HG03460 (cell line): ENCODE measurements around the gene CIC.

ENCODE experiments used
- ATAC-seq: cut with Tn5 transposase; IDR thresholded peaks from one replicate; pipeline ENCODE4 v1.9.1; 2021; ENCODE audit not compliant: unreplicated experiment

CIC gene

DNA sequence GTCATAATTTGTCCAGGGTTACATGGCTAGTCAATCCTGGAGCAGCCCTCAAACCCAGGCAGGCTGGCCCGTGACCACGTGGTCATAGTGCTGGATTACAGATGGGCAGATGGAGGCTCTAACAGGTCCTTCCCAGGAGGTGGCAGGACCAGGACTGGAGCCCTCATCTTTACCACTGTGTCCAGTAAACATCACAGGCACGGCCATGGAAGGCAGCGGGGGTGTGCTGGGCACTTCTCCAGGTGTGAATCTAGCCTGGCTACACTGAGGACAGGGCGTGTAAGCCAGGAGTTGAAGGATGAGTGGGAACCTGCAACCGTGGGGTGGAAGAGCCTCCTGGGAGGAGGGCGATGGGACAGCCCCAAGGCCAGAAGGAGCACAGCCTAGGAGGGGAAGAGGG, 6.1 kb downstream of the CIC start:
- ATAC-seq = no peak

DNA sequence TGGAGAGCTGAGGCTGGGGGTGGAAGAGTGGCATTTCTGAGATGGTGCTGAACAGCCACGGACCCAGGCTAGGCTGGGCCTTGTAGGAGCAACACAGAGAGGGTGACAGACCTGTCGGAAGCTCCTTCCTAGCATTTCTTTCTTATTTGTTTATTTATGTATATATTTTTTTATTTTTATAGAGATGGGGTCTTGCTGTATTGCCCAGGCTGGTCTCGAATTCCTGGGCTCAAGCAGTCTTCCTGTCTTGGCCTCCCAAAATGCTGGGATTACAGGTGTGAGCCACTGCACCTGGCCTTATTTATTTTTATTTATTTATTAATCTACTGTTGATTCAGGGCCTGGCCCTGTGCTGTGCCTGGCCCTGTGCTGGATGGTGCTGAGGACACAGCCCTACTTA, 6.5 kb downstream of the CIC start:
- ATAC-seq = no peak

- ATAC-seq = no peak
These were observed 7.2 kb downstream of the CIC start for GRCh38 chr19:42276284-42276683.

GRCh38 chr19:42276821-42277220, 7.8 kb downstream of the CIC start:
- no peak for ATAC-seq

DNA sequence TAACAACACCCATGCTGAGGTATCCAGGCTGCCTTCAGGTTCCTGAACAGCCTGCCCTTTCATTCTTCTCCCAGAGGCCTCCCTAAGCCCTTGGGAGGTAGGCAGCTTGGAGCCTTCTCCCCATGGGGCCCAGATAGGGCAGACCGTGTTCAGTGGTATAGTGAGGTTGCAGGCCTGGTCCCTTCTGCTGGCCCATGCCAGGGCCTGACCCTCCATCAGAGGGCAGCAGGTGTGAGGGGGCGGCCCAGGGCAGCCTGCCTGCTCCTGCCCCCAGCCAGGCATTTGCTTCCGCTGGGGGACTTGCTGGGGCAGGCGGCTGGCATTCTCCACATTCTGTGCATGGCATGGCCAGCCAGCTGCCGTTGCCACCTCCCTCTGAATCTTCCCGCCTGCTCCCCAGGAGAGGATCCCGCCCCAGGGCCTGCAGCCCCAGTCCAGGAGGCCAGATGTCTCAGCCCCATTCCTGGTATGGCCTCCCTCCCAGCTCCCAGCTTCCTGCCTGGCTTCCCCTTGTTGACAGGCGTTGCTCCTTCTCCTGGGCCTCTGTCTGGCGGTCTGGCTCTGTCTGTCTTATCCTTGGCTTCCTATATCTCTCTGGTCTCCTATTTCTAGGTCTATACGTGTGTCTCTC, 8.9 kb downstream of the CIC start:
- no peak for ATAC-seq

DNA sequence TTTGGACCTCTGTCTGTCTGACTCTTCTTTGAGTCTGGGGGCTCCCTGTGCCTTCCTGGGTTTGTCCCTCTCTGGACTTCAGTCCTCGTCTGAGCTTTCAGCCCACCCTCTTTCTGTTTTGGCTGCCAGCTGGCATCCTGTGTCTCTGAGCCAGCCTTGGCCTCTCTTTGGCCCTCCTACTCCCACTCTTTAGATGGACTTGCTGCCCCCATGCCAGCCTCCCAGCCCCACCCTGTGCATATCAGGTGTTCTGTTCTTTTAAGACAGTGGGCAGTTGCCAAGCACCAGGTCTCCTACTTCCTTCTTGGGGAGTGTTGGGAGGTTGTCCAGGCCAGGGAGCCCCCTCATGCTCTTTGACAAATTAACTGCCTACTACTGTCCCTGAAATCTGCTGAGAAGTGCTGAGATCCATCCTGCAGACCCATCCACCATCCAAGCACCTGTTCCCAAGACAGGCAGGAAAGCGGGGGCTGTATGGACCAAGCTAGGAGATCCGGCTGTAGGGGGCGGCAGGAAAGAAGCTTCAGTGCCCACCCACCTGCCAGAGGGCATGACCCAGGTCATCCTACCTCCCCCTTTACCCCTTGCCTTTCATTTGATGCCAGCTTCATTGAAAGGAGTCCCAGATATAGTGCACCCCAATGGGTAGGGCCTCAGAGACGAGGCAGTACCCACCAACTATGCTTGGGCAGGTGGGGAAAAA, 9.6 kb downstream of the CIC start:
- ATAC-seq = no peak

DNA sequence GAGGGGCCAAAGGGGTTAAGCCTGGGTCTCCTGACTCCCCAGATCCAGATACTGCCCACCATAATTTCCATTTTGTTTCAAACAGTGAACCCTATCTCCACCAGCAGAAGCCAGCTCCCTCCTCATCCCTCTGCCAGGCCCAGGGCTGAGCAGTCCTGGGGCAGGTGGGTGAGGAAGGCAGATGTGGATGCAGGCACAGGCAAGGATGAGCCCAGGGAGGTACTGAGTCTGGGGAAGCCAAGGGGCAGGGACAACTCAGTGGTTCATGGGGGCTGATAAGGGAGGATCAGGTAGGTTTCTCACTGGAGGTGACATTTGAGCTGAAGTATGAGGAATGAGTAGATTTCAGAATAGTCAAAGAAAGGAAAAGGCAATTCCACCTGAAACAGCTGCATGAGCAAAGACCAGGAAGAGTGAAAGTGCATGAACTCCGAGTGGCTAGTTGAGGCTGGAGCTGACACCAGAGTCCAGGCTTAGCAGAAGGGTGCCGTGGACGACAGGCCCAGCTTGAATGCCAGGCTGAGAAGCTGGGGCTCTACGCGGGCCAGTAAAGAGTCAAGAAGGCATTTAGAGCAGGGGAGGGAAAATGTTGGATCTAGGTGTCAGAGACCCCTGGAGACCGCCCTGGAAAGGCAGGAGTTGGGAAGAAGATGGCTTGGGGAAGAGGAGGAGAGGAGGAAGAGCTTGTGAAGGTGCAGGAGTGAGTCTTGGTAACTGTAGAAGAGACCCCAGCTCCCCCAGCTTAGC, 10.3 kb downstream of the CIC start:
- ATAC-seq = no peak

DNA sequence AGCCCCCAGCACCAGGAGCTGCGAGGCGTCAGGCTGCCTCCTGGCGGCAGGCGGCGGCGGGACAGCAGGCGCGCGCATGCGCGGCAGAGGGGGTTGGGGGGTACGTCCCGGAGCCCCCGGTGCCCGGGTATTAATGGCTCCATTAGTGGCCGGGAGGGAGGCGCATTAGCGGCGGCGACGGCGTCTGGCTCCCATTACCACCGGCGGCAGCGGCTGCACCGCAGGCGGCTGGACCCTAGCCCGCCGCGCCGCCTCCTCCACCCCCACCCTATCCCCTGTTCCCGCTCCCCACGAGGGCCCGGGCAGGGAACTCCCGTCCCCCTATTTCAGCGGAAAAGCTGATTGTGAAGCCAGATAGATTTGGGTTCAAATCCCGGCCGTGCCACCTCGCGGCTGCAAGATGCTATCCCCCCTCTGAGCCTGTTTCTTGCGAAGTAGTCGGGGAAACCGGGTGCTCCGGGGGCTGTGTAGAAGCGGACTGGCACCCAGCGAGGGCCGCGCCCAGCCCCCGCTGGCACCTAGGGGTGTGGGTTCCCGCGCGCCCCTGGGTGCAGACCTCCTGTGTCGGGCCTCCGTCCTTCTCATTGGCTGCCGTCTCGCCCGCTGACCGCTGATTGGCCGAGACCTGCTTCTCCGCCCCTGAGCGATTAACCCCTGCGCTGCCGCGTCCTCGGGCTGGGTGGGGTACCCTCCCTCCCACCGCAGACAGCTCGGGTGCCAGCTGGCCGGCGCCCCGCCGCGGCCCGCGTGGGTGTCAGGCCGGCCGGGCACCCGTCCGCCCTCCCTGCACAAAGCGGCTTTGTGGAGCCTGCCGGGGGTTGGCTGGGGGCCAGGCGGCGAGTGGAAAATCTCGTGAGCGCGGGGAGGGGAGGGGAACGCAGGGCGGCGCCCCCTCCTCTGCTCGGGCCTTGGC, 11.1 kb downstream of the CIC start:
- no peak for ATAC-seq

GRCh38 chr19:42280815-42281145, 11.7 kb downstream of the CIC start:
- ATAC-seq = no peak

DNA sequence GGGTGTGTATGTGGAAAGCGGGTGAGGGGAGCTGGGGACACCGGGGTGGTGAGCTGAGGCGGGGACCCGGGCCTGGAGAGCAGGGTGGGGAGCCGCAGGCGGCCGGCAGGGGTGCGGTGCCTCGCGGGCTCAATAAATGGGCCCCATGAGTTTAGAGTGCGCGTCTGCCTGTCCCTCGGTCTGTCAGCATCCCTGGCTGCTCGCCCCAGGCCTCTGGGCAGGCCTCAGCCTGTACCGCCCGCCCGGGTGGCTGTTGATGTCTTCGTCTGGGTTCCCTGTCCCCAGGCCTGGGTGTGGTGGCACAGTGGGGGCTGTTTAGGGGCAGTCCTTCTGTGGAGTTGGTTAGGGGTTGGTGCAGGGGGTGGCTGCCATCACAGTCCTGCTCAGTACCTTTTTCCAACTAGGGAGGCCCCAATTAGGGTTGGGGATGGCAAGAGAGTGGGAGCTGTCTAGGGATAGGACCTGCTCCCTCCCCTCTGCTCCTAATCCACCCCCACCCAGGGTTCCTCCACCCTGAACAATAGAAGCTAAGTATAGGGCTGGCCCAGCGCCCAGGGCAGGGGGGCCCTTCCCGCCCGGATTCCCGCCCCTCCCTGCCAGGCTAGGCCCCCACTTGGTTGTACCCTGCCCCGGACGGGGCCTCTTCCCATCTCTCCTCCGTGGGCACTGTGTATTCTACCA, 12.2 kb downstream of the CIC start:
- no peak for ATAC-seq

DNA sequence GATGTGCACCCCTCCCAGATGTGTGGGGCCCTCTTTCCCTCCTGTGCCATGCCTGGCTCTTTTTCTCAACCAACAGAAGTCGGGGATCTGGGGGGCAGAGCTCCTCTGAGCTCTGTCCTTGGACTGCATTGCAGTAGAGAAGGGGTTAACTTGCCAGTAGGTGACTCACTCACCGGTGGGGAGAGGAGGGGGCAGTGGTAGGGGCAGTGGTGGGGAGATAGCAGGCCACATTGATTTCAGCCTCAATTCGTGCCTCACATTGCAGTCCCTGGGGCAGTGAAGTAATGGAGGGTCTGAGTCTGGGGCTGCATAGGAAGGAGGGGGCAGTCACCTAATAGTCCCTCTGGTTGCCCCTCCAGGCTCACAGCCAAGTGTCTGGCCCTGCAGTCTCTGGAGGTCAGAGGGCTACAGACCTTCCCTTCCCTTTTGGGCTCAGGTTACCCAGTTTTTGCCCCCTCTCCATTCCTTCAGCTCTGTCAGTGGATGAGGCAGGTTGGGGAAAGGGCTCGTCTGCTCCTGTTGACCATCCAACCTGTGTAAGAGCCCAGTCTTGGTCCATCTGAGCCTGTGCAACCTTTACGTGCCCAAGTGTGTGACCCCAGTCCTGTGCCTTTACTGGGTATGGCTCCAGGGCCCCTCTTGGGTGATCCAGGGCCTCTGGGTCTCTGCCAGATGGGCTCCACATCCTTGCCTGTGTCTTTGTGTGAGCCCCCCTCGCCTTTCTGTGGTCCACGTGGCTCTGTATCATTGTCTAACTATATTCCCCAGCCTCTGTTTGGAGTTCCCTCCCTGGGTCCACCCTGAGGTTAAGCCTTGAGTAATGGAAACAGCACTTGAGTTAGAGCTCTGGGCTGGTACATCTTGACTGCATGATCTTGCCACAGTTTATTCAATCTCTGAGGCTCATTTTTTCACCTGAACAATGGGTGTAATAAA, 13.0 kb downstream of the CIC start:
- no peak for ATAC-seq

DNA sequence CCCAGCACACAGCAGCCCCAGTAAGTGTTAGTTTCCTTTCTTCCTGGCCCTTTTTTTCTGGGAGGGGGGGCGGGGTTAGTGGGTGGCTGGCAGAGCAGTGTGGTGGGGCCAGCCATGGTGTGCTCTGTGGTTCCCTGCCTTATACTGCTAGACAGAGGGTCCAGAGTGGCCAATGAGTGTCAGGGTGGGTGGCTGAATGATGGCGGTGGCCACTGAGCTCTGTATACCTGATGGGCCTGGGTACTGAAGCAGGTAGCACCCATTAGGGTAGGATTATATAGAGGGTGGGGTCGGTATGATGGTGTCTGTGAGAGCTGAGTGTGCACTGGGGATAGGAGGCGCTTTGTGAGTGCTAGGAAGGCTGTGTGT, 13.8 kb downstream of the CIC start:
- no peak for ATAC-seq

DNA sequence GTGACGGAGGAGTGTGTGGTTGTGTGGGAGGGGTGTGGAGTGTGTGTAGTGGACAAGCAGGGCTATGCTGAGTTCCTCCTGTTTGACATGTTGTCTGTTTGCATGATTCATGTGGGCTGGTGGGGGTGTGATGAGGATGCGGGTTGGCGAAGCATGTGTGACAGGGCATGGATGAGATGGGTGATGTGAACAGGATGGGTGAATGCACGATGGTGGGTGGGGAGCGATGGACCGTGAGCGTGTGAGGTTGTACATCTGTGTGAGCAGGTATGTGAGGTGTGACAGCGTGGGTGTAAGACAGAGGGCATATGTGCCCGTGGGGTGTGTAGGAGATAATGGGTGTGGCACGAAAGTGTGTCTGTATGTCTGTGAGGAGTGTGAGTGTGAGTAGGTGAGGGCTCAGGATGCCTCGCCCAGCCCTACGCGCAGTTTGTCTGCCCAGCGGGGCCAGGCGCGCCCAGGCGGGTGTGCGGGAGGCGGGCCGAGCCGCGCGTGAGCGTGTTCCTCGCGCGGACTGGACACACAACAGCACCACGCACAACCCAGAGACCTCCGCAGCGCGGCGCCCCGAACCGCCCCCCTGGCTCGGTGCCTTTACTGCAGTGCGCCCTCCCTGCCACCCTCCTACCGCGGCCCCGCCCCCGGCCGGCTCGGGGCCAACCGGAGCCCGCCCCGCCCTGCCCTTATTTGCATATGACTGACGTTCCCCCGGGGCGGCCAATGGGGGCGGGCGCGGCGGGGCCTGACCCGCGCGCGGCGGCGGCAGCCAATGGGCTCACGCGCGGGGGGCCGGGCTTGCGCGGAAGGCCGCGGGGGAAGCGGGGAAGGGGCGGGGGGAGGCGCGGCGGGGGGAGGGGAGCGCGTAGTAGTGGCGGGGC, 14.4 kb downstream of the CIC start:
- ATAC-seq = peak; percentile 36

DNA sequence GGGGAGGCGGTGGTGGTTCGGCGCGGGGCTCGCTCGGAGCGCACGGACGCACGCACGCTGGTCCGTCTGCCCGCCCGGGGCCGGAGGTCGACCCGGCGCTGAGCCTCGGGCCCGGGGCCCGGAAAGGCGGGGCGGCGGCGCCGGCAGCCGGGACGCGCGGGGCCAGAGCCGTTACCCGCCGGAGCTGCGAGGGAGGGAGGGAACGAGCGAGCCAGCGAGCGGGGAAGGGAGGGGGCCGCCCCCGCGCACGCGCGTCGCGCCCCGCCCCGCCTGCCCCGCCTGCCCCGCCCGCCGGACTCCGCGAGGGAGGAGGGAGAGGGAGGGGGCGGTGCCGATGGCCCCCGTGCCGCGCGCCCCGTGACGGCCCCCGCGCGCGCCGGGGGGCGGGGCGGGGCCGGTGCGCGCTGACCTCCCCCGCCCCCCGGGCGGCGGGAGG, 15.0 kb downstream of the CIC start:
- ATAC-seq = peak; percentile 23

DNA sequence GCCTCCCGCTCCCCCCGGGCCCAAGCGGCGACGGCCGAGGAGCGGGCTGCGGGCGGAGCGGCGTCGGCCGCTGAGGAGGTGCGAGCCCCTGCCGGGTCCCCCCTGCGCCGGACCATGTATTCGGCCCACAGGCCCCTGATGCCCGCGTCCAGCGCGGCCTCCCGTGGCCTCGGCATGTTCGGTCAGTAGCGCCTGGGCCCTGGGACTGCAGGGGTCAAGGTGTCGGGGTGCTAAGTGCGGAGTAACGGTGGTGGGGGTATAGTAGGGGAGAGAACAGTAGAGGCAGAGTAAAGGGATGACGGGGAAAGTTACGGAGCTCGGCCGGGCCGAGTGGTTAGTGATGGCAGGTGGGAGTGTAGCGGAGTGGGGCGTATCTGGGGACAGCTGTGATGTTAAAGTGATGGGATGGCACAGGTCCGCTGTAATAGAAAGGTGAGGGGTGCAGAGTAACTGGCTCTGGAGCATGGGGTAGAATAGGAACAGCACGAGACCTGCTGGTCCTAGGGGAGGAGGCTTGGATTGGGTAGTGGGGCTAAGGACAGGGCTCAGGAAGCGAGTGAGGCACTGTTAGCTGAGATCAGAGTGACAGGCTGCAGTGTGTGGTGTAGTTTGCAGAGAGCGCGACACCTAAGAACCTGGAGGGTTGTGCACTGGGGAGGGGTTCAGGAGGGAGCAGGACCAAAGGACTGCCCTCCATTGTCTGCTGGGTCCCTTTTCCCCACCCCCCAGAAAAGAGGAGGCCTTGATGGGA, 15.7 kb downstream of the CIC start:
- ATAC-seq = peak; percentile 1

- ATAC-seq = no peak
These were observed 16.5 kb downstream of the CIC start for GRCh38 chr19:42285541-42285941.

GRCh38 chr19:42285988-42286348, 16.9 kb downstream of the CIC start:
- no peak for ATAC-seq

DNA sequence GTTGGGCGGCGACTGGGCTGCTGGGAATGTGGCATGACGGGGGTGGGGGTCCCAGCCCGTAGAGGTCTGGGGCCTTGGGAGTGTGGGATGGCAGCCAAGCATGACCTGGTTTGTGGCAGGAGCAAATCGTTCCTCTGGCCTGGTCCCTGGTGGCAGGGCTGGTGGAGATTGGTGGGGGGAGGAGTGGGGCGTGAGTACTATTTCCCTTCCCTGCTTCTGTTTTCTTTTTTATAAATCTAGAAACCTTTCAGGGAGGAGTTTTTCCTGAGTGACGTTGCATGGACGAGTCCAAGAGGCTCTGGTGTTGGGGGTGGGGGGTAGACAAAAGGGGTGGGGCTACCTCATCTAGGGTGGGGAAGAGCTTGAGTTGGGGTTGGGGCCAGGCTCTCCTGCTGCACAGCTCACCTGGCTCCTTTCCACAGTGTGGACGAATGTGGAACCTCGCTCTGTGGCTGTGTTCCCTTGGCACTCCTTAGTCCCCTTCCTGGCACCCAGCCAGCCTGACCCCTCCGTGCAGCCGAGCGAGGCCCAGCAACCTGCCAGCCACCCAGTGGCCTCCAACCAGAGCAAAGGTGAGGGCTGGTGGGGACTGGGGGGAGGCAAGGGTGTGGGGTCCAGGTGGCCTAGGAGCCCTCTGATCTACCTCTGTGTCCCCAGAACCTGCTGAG, 17.4 kb downstream of the CIC start:
- ATAC-seq = no peak
